Stomach smooth muscle (tissue), 2 donors: ENCODE data around the gene MFF.

Source experiments
- H3K27ac ChIP-seq: one replicate; pipeline ENCODE4 v1.7.0; 2013; ENCODE audit warnings: mild to moderate bottlenecking, low read length, inconsistent platforms
- H3K27me3 ChIP-seq, 2 donors: one replicate each; pipeline ENCODE4 v1.7.0; 2013; ENCODE audit warnings: low read length in 2 of 2; ENCODE audit not compliant: insufficient read depth in 2 of 2, control insufficient read depth in 1 of 2
- H3K36me3 ChIP-seq, 2 donors: one replicate each; pipeline ENCODE4 v1.7.0; 2013; ENCODE audit warnings: low read length in 2 of 2; ENCODE audit not compliant: control insufficient read depth in 2 of 2, insufficient read depth in 2 of 2
- H3K4me1 ChIP-seq: one replicate; pipeline ENCODE4 v1.7.0; 2013; ENCODE audit warnings: low read length; ENCODE audit not compliant: control insufficient read depth, insufficient read depth
- H3K4me3 ChIP-seq, 2 donors: one replicate each; pipeline ENCODE4 v1.7.0; 2013; ENCODE audit warnings: low read length in 2 of 2
- H3K9ac ChIP-seq, 2 donors: one replicate each; pipeline ENCODE4 v1.7.0; 2013; ENCODE audit warnings: low read length in 2 of 2, mild to moderate bottlenecking in 1 of 2
- H3K9me3 ChIP-seq, 2 donors: one replicate each; pipeline ENCODE4 v1.7.0; 2013; ENCODE audit warnings: low read length in 2 of 2; ENCODE audit not compliant: control insufficient read depth in 2 of 2
- donor health status: healthy.
- donor health status: Pancreatic carcinoma.

Gene MFF

DNA sequence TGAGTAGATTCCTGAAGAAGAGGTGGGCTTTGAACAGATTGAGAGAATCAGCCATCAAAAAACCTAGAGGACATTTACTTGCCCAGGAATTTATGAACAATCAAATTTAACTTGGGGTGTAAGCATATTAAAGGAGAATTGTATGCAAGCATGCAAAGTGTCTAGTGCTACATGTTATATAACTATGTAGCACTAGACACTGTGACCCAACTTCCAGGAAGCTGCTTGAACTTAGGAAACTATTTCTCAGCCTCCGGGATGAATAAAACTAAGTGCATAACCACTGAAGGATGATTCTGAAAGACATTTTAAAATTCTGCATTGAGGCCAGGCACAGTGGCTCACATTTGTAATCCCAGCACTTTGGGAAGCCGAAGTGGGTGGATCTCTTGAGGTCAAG lies 12.4 kb downstream of the MFF start:
- no peaks in the 10 kb centered on the region for H3K4me1 ChIP-seq
- peaks cover 6 to 18% of the 10 kb centered on the region in 2 donors for H3K36me3 ChIP-seq
- no peaks in the 10 kb centered on the region for H3K9me3 ChIP-seq
- H3K27me3 ChIP-seq = no peaks in the 10 kb centered on the region
- H3K4me3 ChIP-seq = no peak overlapping the region
- no peak overlapping the region for H3K9ac ChIP-seq
- H3K27ac ChIP-seq = no peak overlapping the region

DNA sequence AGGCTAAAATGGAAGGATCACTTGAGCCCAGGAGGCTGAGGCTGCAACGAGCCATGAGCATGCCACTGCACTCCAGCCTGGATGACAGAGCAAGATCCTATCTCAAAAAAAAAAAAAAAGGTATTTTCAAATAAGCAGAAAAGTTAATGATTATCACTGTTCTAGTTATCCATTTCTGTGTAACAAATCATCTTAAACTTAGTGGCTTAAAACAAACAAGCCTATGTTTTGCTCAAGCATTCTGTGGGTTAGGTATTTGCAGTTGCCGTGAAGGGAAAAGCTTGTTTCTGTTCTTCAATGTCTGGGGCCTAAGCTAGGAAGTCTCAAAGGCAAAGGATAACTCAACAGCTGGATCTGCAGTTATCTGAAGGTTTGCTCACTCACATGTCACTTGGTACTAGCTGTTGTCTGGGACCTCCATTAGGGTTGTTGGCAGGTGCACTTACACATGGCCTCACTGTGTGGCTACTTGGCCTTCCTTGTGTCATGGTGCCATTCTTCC lies 14.1 kb downstream of the MFF start:
- H3K4me3 ChIP-seq = no peak overlapping the region
- H3K27me3 ChIP-seq = no peaks in the 10 kb centered on the region
- no peak overlapping the region for H3K27ac ChIP-seq
- peaks cover 9 to 11% of the 10 kb centered on the region in 2 donors for H3K36me3 ChIP-seq
- H3K9ac ChIP-seq = no peak overlapping the region
- no peaks in the 10 kb centered on the region for H3K4me1 ChIP-seq
- no peaks in the 10 kb centered on the region for H3K9me3 ChIP-seq

DNA sequence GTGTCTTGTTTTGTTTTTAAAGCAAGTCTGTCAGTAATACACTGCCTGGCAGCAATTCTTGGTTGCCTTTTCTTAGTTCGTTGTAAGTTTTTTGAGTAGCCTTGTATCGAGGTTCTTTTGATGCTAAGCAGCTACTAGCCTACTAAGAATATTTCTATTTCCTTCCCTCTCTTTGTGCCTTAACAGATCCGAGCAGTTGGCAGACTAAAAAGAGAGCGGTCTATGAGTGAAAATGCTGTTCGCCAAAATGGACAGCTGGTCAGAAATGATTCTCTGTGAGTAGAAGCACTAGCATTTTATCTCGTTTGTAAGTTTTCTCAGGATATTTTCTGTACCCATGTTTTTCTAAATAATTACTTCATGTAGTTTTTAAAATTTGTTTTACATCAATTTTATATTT lies 15.1 kb downstream of the MFF start:
- Histone ChIP-seq H3K9ac (no peak overlapping the region), H3K4me1 (no peaks in the 10 kb centered on the region), H3K9me3 (no peaks in the 10 kb centered on the region), H3K4me3 (no peak overlapping the region), H3K27me3 (no peaks in the 10 kb centered on the region), H3K36me3 (peaks cover 4 to 8% of the 10 kb centered on the region in 2 donors), H3K27ac (no peak overlapping the region)

DNA sequence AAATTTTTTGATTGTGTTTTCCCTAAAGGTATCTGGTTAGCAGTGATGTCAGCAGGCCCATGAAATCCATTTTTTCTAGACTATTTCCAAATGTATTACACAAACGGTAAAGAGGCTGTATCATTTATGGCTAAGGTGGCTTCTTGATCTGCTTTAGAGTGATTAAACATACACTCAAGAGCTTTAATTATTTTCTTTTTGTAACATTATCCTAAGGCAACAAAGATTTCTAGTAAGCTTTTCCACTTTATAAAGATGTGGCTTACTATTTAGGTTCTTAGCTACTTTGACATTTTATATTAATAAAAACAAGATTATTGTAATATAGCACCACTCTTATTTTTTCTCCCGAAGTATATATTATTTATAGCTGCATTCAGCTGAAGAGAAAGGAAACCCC lies 16.5 kb downstream of the MFF start:
- Histone ChIP-seq H3K9me3 (no peaks in the 10 kb centered on the region), H3K4me3 (no peak overlapping the region), H3K9ac (no peak overlapping the region), H3K27me3 (no peaks in the 10 kb centered on the region), H3K4me1 (no peaks in the 10 kb centered on the region), H3K27ac (no peak overlapping the region), H3K36me3 (peaks cover 7 to 8% of the 10 kb centered on the region in 2 donors)

- H3K27ac ChIP-seq = no peak overlapping the region
Measured at GRCh38 chr2:227344231-227344630, 19.2 kb downstream of the MFF start.

GRCh38 chr2:227347117-227347516 lies 22.1 kb downstream of the MFF start:
- H3K36me3 ChIP-seq = peaks cover 7 to 9% of the 10 kb centered on the region in 2 donors
- no peaks in the 10 kb centered on the region for H3K4me1 ChIP-seq
- H3K9ac ChIP-seq = no peak overlapping the region
- no peak overlapping the region for H3K4me3 ChIP-seq
- no peaks in the 10 kb centered on the region for H3K27me3 ChIP-seq
- H3K9me3 ChIP-seq = no peaks in the 10 kb centered on the region
- no peak overlapping the region for H3K27ac ChIP-seq

More at GRCh38 chr2:227344231-227344630, 19.2 kb downstream of the MFF start:
- Histone ChIP-seq H3K9ac (no peak overlapping the region), H3K27me3 (no peaks in the 10 kb centered on the region), H3K36me3 (peaks cover 9 to 10% of the 10 kb centered on the region in 2 donors), H3K4me1 (no peaks in the 10 kb centered on the region), H3K9me3 (no peaks in the 10 kb centered on the region), H3K4me3 (no peak overlapping the region)

- no peaks in the 10 kb centered on the region for H3K4me1 ChIP-seq
- H3K4me3 ChIP-seq = no peak overlapping the region
- no peaks in the 10 kb centered on the region for H3K9me3 ChIP-seq
- peaks cover 3 to 5% of the 10 kb centered on the region in 2 donors for H3K36me3 ChIP-seq
- no peak overlapping the region for H3K9ac ChIP-seq
- H3K27ac ChIP-seq = no peak overlapping the region
- H3K27me3 ChIP-seq = no peaks in the 10 kb centered on the region
Measured at GRCh38 chr2:227348324-227348723, 23.3 kb downstream of the MFF start.

DNA sequence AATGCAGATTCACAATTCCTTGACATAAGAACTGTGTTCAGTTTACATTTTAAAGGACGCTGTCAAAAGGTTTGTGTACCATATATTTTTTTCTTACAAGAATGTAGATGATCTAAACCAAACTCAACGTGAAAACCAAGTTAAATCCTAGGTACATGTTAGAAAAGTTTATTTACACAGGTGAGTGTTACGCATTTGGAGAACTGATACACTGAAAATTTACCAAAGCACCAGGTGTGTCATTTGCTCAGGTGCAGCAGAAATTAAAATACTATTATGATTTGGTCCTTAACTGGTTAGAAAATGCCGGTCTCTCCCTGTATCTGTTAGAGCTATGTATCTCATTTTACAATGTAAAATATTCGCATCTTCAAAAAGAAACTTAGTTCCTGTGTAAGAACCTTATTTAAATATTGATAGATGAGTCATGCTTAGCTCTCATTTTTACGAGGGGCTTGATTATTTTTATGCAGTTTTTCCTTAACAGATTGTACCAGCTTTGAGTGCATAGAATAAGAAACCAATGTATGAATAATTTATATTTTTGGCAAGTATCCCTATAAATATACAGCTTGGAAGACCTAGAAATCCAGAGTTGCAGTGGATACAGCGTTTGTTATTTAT lies 25.1 kb downstream of the MFF start:
- Histone ChIP-seq H3K9me3 (no peaks in the 10 kb centered on the region), H3K4me1 (no peaks in the 10 kb centered on the region), H3K27ac (no peak overlapping the region), H3K27me3 (no peaks in the 10 kb centered on the region), H3K4me3 (no peak overlapping the region), H3K9ac (no peak overlapping the region), H3K36me3 (peaks cover 3 to 5% of the 10 kb centered on the region in 2 donors)

- peaks cover 11 to 16% of the 10 kb centered on the region in 2 donors for H3K36me3 ChIP-seq
- H3K9me3 ChIP-seq = no peaks in the 10 kb centered on the region
Measured at GRCh38 chr2:227351639-227352038, 26.6 kb downstream of the MFF start.

GRCh38 chr2:227360351-227360750 lies 35.3 kb downstream of the MFF start:
- Histone ChIP-seq H3K27me3 (no peaks in the 10 kb centered on the region), H3K27ac (no peak overlapping the region), H3K4me3 (no peak overlapping the region), H3K4me1 (no peaks in the 10 kb centered on the region), H3K36me3 (peaks cover 11 to 37% of the 10 kb centered on the region in 2 donors), H3K9me3 (no peaks in the 10 kb centered on the region), H3K9ac (no peak overlapping the region)

More at GRCh38 chr2:227351639-227352038, 26.6 kb downstream of the MFF start:
- Histone ChIP-seq H3K4me1 (no peaks in the 10 kb centered on the region), H3K27me3 (no peaks in the 10 kb centered on the region), H3K27ac (no peak overlapping the region), H3K4me3 (no peak overlapping the region), H3K9ac (no peak overlapping the region)

- Histone ChIP-seq H3K36me3 (peaks cover 3 to 14% of the 10 kb centered on the region in 2 donors), H3K4me3 (no peak overlapping the region), H3K27ac (no peak overlapping the region), H3K4me1 (peaks cover 6% of the 10 kb centered on the region), H3K9me3 (no peaks in the 10 kb centered on the region), H3K9ac (no peak overlapping the region), H3K27me3 (no peaks in the 10 kb centered on the region)
Measured at GRCh38 chr2:227363756-227364155, 38.7 kb downstream of the MFF start.
